ENCODE data around the gene HSPB3. TPM values are rescaled to one million over a fixed set of nuclear protein-coding genes. Genes with fewer than 3 reads are reported as not detected.
A peak's percentile ranks its signal among the peaks of the same experiment; 100 is the strongest.

The HSPB3 gene
- 0.54 TPM in 1 of 2 replicates, not detected in the other for total RNA-seq (2012; rRNA removed)
- polyA plus RNA-seq (2012; rRNA removed) = 0.31 and 0.98 TPM in 2 replicates
- 0.56 and 0.67 TPM in 2 replicates for polyA plus RNA-seq (2012; cell fraction: cytosol; rRNA removed)
- polyA plus RNA-seq (2012; cell fraction: nucleus; rRNA removed; ENCODE audit: low replicate concordance) = 0.20 and 0.47 TPM in 2 replicates
- Bru-seq, nascent RNA = not detected
- not detected for BruChase-seq, experiment 1, labeled RNA remaining after a 6-hour chase
- not detected for BruChase-seq, experiment 2, labeled RNA remaining after a 2-hour chase
- long read RNA-seq, partial matches to known transcripts = 0 of 1 reads
- long read RNA-seq, other reads (novel, unspliced or antisense) = 0 of 1 reads

- intact Hi-C loops (cut with micrococcal nuclease) = no loop called here
Observed at GRCh38 chr5:54455413-54456157, at the start of gene HSPB3. Gene HSPB3 (plus strand): TSS chr5:54455699. CDS start chr5:54455790, 91 bp downstream.

More at GRCh38 chr5:54455413-54456157, at the start of gene HSPB3:
- no peaks in the 10 kb centered on the region for H3K27me3 ChIP-seq (ENCODE audit: control insufficient read depth, insufficient read depth, low read length)
- POLR2A ChIA-PET (ENCODE audit: unreplicated experiment) = no interaction called here
- H2AFZ ChIP-seq (replicated peaks; ENCODE audit: low read length, poor library complexity) = peak within 1 kb of the TSS; percentile 71
- H3K9me1 ChIP-seq (ENCODE audit: insufficient read depth, low read length) = peaks cover 16% of the 10 kb centered on the region; the same call in 1 of the 2 replicates
- peak within 1 kb of the TSS; percentile 67 for H3K14ac ChIP-seq (replicated peaks; ENCODE audit: low read depth, low read length)
- no peaks in the 10 kb centered on the region for H4K20me1 ChIP-seq (ENCODE audit: insufficient read depth, low read length)
- CTCF ChIA-PET = interaction anchor here (0.6 to 3.7 kb wide), 4 partner anchors 12 to 844 kb away, joined by 3 to 18 read pairs (median 4); no protein-coding TSS in a partner anchor
- H3K9ac ChIP-seq (ENCODE audit: low read depth, low read length) = no peak within 1 kb of the TSS
- no peak within 1 kb of the TSS; the same call in 1 of the 2 replicates for H3K56ac ChIP-seq (ENCODE audit: extremely low read depth, insufficient read depth, low read length)
- peaks cover 25% of the 10 kb centered on the region for H3K4me1 ChIP-seq (ENCODE audit: control insufficient read depth, insufficient read depth, low read length)
- peak within 1 kb of the TSS; percentile 17; the same call in 1 of the 2 replicates for H4K5ac ChIP-seq (ENCODE audit: low read depth, low read length)
- H2BK5ac ChIP-seq (ENCODE audit: low read depth, low read length, poor library complexity, severe bottlenecking) = peak within 1 kb of the TSS; percentile 1
- BruUV-seq (replicated peaks) = no TSS peak
- H4K91ac ChIP-seq (ENCODE audit: insufficient read depth, low read depth, low read length) = peak within 1 kb of the TSS; percentile 54
- in situ Hi-C loops (cut with MboI; ENCODE audit: low sequenced_read_pairs) = no loop called here
- H2AK5ac ChIP-seq (ENCODE audit: low read depth, low read length) = peak within 1 kb of the TSS; percentile 93
- H3K4me3 ChIP-seq (ENCODE audit: insufficient read depth, low read depth, low read length) = no peak within 1 kb of the TSS
- H4K8ac ChIP-seq (ENCODE audit: low read depth in 2 of 2, low read length in 2 of 2) = peak within 1 kb of the TSS in 1 of 2 experiments; percentile 62; a peak in 1 of 4 replicates
- H3K4ac ChIP-seq (ENCODE audit: low read depth, low read length) = peak within 1 kb of the TSS; percentile 89
- H3K27ac ChIP-seq (ENCODE audit: insufficient read depth, low read length) = no peak within 1 kb of the TSS
- WGBS, 2 experiments (ENCODE audit: extremely low coverage in 2 of 2, insufficient read length in 1 of 2) = 73% methylated on average over 9 of the region's 18 CpGs; no CpG with 5 or more reads in 1 of the 2 experiments
- H3K79me1 ChIP-seq (ENCODE audit: low read depth in 1 of 2, low read length in 2 of 2) = no peaks in the 10 kb centered on the region
- H2BK15ac ChIP-seq (ENCODE audit: low read depth, low read length) = peak within 1 kb of the TSS; percentile 97; the same call in 2 of the 3 replicates
- dilution Hi-C loops (cut with HindIII; ENCODE audit: low sequenced_read_pairs, unreplicated experiment) = no loop called here
- H2BK120ac ChIP-seq (ENCODE audit: low read depth, low read length) = peak within 1 kb of the TSS; percentile 86
- H3K4me2 ChIP-seq (ENCODE audit: low read depth, low read length) = no peak within 1 kb of the TSS; the same call in 1 of the 2 replicates
- peak; percentile 13; the same call in 1 of the 2 replicates for ATAC-seq (ENCODE audit: low read depth)
- no peaks in the 10 kb centered on the region for H3K36me3 ChIP-seq (ENCODE audit: control insufficient read depth, insufficient read depth, low read length)
- H3K9me3 ChIP-seq (ENCODE audit: control insufficient read depth, insufficient read depth, low read length) = no peaks in the 10 kb centered on the region
- TF ChIP-seq RFX5 (IDR thresholded peaks at IDR 0.05; ENCODE audit: low read depth, low read length) (no peak), RCOR1 (IDR thresholded peaks at IDR 0.05; ENCODE audit: insufficient replicate concordance, low read length) (no peak), BHLHE40 (IDR thresholded peaks at IDR 0.05; ENCODE audit: low read depth, low read length) (peak; percentile 41; the same call in 1 of the 2 replicates), POLR2A (IDR thresholded peaks at IDR 0.05; ENCODE audit: low read depth, low read length) (no peak), NFE2L2 (IDR thresholded peaks at IDR 0.05; ENCODE audit: low read depth, low read length) (0 out of 2 replicates have a peak, but pooled peaks have one; percentile 2), MXI1 (IDR thresholded peaks at IDR 0.05; ENCODE audit: borderline replicate concordance, low read depth, low read length) (no peak)
- DNase-seq = peak; percentile 45
- H3K23ac ChIP-seq (ENCODE audit: low read depth, low read length) = peak within 1 kb of the TSS; percentile 53; the same call in 1 of the 2 replicates
- H2AK9ac ChIP-seq (replicated peaks; ENCODE audit: low read depth, low read length, poor library complexity) = peak within 1 kb of the TSS; percentile 47
- H2BK20ac ChIP-seq (ENCODE audit: low read depth, low read length) = peak within 1 kb of the TSS; percentile 84; the same call in 1 of the 2 replicates
- peak within 1 kb of the TSS; percentile 2; the same call in 1 of the 2 replicates for H3K18ac ChIP-seq (ENCODE audit: low read depth, low read length)
